Activated naive CD8-positive, alpha-beta T cell treated with anti-CD3 and anti-CD28 coated beads, Interleukin-2, amount 50 U/mL, for 24 hours (primary cell): ENCODE measurements around the gene TIMM13.
"Not testable (repeated sequence)": the region's sequence is repeated elsewhere in the genome, so short reads cannot be mapped to it uniquely, and the experiment has no call there.

Experiments
- ATAC-seq: fragments of 150-1000 bp; cut with Tn5 transposase; one replicate; pipeline ENCODE4 v1.10.0; 2021
- DNase-seq: peaks from one replicate; pipeline ENCODE4 v3.0.0; 2021
- H3K27ac Mint-ChIP-seq: one replicate; pipeline ENCODE4 v1.8.0; 2021; ENCODE audit warnings: mild to moderate bottlenecking, mixed read lengths
- H3K27me3 Mint-ChIP-seq: one replicate; pipeline ENCODE4 v1.8.0; 2021; ENCODE audit warnings: mixed read lengths
- H3K36me3 Mint-ChIP-seq: one replicate; pipeline ENCODE4 v1.8.0; 2021; ENCODE audit warnings: low read depth, mixed read lengths
- H3K4me1 Mint-ChIP-seq: one replicate; pipeline ENCODE4 v1.8.0; 2021; ENCODE audit warnings: mixed read lengths
- H3K4me3 Mint-ChIP-seq: one replicate; pipeline ENCODE4 v1.8.0; 2021; ENCODE audit warnings: mild to moderate bottlenecking, moderate library complexity, mixed read lengths
- H3K9me3 Mint-ChIP-seq: one replicate; pipeline ENCODE4 v1.8.0; 2021; ENCODE audit warnings: mixed read lengths

TIMM13 gene

DNA sequence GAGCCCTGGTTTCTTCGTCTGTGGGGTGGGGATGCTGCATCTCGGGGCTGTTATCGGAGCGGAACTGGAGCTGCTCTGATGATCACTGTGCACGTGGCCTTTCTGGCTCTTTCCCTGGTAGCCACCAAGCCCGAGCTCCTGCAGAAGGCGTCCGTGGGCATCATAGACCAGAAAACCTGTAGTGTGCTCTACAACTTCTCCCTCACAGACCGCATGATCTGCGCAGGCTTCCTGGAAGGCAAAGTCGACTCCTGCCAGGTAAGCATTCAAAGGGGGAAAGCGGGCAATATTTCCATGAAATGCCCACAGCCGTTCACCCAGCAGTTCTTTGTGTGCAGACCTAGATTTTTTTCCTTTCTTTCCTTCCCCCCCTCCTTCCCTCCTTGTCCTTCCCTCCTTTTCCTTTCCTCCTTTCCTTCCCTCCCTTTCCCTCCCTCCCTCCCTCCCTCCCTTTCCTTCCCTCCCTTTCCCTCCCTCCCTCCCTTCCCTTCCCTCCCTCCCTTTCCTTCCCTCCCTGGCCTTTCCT is 9.4 kb downstream of the TIMM13 start:
- Mint-ChIP-seq H3K4me1 (no peaks in the 10 kb centered on the region), H3K9me3 (no peaks in the 10 kb centered on the region), H3K4me3 (no peak overlapping the region), H3K27ac (no peak overlapping the region), H3K27me3 (no peaks in the 10 kb centered on the region), H3K36me3 (peaks cover 4% of the 10 kb centered on the region)
- no peak for DNase-seq
- ATAC-seq, result no peak

GRCh38 chr19:2417436-2417835 is 9.9 kb downstream of the TIMM13 start:
- H3K9me3 Mint-ChIP-seq, H3K36me3 Mint-ChIP-seq, H3K4me1 Mint-ChIP-seq, H3K27ac Mint-ChIP-seq, ATAC-seq, DNase-seq, H3K27me3 Mint-ChIP-seq, H3K4me3 Mint-ChIP-seq: not testable (repeated sequence)

DNA sequence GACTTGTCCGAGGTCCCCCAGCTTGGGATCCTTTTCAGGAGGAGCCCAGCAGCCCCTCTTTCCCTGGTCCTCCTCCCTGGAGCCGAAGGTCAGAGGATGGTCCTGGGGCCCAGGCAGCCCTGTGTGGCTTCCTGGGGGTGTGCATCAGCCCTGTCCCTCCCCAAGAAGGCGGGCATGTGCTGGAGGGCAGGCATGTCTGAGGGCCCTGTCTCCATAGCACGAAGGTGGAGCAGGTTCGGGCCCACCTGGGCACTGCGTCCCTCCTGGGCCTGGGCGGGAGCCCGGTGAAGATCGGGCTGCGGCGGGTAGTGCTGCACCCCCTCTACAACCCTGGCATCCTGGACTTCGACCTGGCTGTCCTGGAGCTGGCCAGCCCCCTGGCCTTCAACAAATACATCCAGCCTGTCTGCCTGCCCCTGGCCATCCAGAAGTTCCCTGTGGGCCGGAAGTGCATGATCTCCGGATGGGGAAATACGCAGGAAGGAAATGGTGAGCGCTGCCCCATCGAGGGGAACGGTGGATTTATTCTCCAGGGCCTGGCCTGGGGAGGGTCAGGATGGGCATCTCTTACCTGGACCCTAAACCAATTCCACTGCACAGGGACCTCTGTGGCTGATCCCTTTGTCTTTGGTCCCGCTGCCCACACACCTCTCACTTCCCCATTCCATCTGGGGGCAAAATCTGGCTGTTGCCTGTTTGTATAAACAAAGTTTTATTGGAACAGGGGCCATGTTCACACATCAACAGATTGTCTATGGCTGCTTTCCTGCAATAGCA is 10.9 kb downstream of the TIMM13 start:
- Mint-ChIP-seq H3K36me3 (peaks cover 4% of the 10 kb centered on the region), H3K9me3 (no peaks in the 10 kb centered on the region), H3K4me3 (no peak overlapping the region)

DNA sequence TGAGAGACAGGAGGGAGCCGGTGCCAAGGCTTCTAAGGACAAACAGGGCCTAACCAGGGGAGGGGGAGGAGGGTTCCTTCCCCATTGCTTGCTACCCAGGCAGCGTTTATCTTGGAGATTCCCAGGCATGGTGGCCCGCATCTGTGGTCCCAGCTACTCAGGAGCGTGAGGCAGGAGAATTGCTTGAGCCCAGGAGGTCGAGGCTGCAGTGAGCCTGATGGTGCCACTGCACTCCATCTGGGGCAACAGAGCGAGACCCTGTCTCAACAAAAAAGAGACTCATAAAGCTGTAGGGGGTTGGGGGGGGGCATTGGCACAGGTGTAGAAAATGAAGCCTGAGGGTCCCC is 11.4 kb downstream of the TIMM13 start:
- peaks cover 4% of the 10 kb centered on the region for H3K36me3 Mint-ChIP-seq
- no peaks in the 10 kb centered on the region for H3K4me1 Mint-ChIP-seq
- H3K27me3 Mint-ChIP-seq, result no peaks in the 10 kb centered on the region
- H3K4me3 Mint-ChIP-seq, result no peak overlapping the region
- no peak overlapping the region for H3K27ac Mint-ChIP-seq
- DNase-seq (no peak), ATAC-seq (no peak)
- H3K9me3 Mint-ChIP-seq, result no peaks in the 10 kb centered on the region

More for the DNA sequence above, 10.9 kb downstream of the TIMM13 start:
- Mint-ChIP-seq H3K4me1 (no peaks in the 10 kb centered on the region), H3K27ac (no peak overlapping the region), H3K27me3 (no peaks in the 10 kb centered on the region)
- DNase-seq (no peak), ATAC-seq (no peak)

- peaks cover 2% of the 10 kb centered on the region for H3K27me3 Mint-ChIP-seq
- no peaks in the 10 kb centered on the region for H3K4me1 Mint-ChIP-seq
- no peak overlapping the region for H3K27ac Mint-ChIP-seq
- H3K9me3 Mint-ChIP-seq, result no peaks in the 10 kb centered on the region
- no peak overlapping the region for H3K4me3 Mint-ChIP-seq
- DNase-seq (no peak), ATAC-seq (no peak)
- H3K36me3 Mint-ChIP-seq, result peaks cover 4% of the 10 kb centered on the region
These were observed 12.0 kb downstream of the TIMM13 start for GRCh38 chr19:2415281-2415972.

- no peaks in the 10 kb centered on the region for H3K9me3 Mint-ChIP-seq
- DNase-seq, result no peak
- no peak for ATAC-seq
- no peak overlapping the region for H3K4me3 Mint-ChIP-seq
- peaks cover 4% of the 10 kb centered on the region for H3K36me3 Mint-ChIP-seq
- H3K4me1 Mint-ChIP-seq, result no peaks in the 10 kb centered on the region
- H3K27me3 Mint-ChIP-seq, result peaks cover 2% of the 10 kb centered on the region
- H3K27ac Mint-ChIP-seq, result no peak overlapping the region
These were observed 13.8 kb downstream of the TIMM13 start for GRCh38 chr19:2413629-2414028.

DNA sequence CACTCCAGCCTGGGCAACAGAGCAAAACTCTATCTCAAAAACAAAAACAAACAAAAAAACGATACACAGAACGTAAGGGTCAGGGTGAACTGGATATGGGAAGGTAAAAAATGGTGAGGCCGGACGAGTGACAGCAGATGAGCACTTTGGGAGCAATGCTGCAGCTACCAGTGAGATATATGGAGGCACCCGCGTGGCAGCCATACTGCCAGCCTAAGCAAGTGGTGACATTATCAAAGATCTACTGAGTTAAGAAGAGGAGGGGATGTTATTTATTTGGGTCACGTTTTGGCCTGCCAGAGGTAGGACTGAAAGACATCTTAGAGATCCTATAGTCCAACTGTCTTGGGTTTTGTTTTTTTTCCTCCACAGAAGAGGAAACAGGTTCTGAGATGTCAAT is 14.2 kb downstream of the TIMM13 start:
- no peaks in the 10 kb centered on the region for H3K9me3 Mint-ChIP-seq
- peaks cover 4% of the 10 kb centered on the region for H3K36me3 Mint-ChIP-seq
- H3K4me3 Mint-ChIP-seq, result no peak overlapping the region
- no peak for DNase-seq
- no peak overlapping the region for H3K27ac Mint-ChIP-seq
- ATAC-seq, result no peak
- H3K27me3 Mint-ChIP-seq, result peaks cover 2% of the 10 kb centered on the region
- no peaks in the 10 kb centered on the region for H3K4me1 Mint-ChIP-seq

- ATAC-seq, result no peak
- Mint-ChIP-seq H3K4me1 (no peaks in the 10 kb centered on the region), H3K9me3 (no peaks in the 10 kb centered on the region), H3K36me3 (no peaks in the 10 kb centered on the region), H3K4me3 (no peak overlapping the region), H3K27me3 (peaks cover 2% of the 10 kb centered on the region), H3K27ac (no peak overlapping the region)
- DNase-seq, result no peak
These were observed 14.9 kb downstream of the TIMM13 start for GRCh38 chr19:2412449-2412848.

DNA sequence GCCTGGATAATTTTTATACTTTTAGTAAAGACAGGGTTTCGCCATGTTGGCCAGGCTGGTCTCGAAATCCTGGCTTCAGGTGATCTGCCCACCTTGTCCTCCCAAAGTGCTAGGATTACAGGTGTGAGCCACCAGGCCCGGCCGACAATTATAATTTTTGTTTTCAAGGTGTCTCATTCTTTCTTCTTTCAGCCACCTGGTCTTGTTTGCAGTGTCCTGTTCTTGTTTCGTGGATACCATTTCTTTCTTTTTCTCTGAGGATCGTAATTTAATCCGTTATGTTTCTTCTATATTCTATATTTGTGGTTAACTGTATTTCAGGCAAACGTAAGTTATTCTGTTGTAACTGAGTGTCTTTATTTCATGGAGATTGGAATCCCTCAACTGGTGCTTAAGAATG is 15.7 kb downstream of the TIMM13 start:
- H3K36me3 Mint-ChIP-seq, result no peaks in the 10 kb centered on the region
- no peak overlapping the region for H3K27ac Mint-ChIP-seq
- no peaks in the 10 kb centered on the region for H3K4me1 Mint-ChIP-seq
- no peak for DNase-seq
- no peak overlapping the region for H3K4me3 Mint-ChIP-seq
- peaks cover 2% of the 10 kb centered on the region for H3K27me3 Mint-ChIP-seq
- ATAC-seq, result no peak
- no peaks in the 10 kb centered on the region for H3K9me3 Mint-ChIP-seq

DNA sequence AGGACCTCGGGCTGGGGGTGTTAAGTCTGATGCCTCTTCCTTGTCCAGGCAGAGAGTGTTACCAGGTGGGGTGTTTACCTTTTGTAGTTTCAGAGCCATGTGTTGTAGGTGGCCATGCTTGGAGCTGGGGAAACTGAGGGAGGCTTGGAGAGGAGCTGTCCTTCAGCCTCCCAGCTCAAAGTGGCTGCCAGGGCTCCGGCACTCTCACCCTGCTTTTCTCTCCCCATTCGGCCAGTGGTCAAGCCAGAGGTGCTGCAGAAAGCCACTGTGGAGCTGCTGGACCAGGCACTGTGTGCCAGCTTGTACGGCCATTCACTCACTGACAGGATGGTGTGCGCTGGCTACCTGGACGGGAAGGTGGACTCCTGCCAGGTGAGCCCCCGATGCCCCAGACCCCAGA is 17.4 kb downstream of the TIMM13 start:
- Mint-ChIP-seq H3K27me3 (peaks cover 2% of the 10 kb centered on the region), H3K27ac (no peak overlapping the region), H3K9me3 (no peaks in the 10 kb centered on the region), H3K36me3 (no peaks in the 10 kb centered on the region), H3K4me1 (no peaks in the 10 kb centered on the region), H3K4me3 (no peak overlapping the region)
- DNase-seq (no peak), ATAC-seq (no peak)

GRCh38 chr19:2409352-2409912 is 18.0 kb downstream of the TIMM13 start:
- H3K4me1 Mint-ChIP-seq, result no peaks in the 10 kb centered on the region
- H3K9me3 Mint-ChIP-seq, result no peaks in the 10 kb centered on the region
- H3K27ac Mint-ChIP-seq, result no peak overlapping the region
- ATAC-seq (no peak), DNase-seq (no peak)
- H3K36me3 Mint-ChIP-seq, result no peaks in the 10 kb centered on the region
- no peak overlapping the region for H3K4me3 Mint-ChIP-seq
- H3K27me3 Mint-ChIP-seq, result peaks cover 2% of the 10 kb centered on the region

DNA sequence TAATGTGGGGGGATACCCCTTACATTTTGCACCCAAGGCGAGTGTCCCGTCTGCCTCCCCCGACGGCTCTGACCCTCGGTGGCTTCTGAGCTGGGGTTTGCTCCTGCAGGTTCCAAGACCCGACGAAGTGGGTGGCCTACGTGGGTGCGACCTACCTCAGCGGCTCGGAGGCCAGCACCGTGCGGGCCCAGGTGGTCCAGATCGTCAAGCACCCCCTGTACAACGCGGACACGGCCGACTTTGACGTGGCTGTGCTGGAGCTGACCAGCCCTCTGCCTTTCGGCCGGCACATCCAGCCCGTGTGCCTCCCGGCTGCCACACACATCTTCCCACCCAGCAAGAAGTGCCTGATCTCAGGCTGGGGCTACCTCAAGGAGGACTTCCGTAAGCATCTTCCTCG is 19.1 kb downstream of the TIMM13 start:
- Mint-ChIP-seq H3K4me1 (no peaks in the 10 kb centered on the region), H3K27me3 (peaks cover 2% of the 10 kb centered on the region), H3K36me3 (no peaks in the 10 kb centered on the region), H3K9me3 (no peaks in the 10 kb centered on the region), H3K4me3 (no peak overlapping the region), H3K27ac (no peak overlapping the region)
- ATAC-seq (no peak), DNase-seq (no peak)

DNA sequence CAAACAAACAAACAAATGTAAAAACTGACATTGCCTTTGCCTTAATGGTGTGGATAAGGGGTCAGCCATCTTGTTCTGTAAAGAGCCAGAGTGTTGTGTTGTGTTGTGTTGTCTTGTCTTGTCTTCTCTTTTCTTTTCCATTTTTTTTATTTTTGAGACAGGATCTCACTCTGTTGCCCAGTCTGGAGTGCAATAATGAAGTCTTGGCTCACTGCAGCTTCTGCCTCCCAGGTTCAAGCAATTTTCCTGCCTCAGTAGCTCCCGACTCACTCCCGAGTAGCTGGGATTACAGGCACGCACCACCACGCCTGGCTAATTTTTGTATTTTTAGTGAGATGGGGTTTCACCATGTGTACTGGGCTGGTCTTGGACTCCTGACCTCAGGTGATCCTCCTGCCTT is 27.8 kb downstream of the TIMM13 start:
- ATAC-seq (no peak), DNase-seq (no peak)
- Mint-ChIP-seq H3K9me3 (no peaks in the 10 kb centered on the region), H3K27ac (no peak overlapping the region), H3K4me3 (no peak overlapping the region), H3K4me1 (no peaks in the 10 kb centered on the region), H3K36me3 (no peaks in the 10 kb centered on the region), H3K27me3 (no peaks in the 10 kb centered on the region)

DNA sequence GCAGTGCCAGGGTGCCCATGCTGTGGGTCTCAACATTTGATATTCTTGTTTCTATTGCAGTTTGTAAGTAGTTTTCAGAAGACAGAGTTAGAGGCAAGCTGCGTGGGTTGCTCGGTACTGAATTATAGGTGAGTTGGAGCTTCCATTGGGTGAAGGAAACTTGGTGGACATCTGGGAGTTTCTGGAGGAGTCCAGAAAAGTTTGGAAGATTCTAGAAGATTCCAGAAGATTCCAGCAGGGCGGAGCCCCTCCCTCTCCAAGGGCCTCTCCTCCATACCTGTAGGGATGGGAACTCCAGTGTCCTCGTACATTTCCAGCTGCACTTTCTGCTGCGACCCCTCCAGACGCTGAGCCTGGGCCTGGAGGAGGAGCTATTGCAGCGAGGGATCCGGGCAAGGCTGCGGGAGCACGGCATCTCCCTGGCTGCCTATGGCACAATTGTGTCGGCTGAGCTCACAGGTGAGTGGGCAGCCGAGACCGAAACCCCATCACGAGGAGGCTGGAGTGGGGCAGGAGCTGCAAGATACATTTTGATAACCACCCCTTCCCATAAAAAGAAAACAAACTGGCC is 28.6 kb downstream of the TIMM13 start:
- no peak overlapping the region for H3K4me3 Mint-ChIP-seq
- H3K36me3 Mint-ChIP-seq, result no peaks in the 10 kb centered on the region
- DNase-seq (no peak), ATAC-seq (no peak)
- H3K27ac Mint-ChIP-seq, result no peak overlapping the region
- H3K9me3 Mint-ChIP-seq, result no peaks in the 10 kb centered on the region
- no peaks in the 10 kb centered on the region for H3K27me3 Mint-ChIP-seq
- peaks cover 2% of the 10 kb centered on the region for H3K4me1 Mint-ChIP-seq

DNA sequence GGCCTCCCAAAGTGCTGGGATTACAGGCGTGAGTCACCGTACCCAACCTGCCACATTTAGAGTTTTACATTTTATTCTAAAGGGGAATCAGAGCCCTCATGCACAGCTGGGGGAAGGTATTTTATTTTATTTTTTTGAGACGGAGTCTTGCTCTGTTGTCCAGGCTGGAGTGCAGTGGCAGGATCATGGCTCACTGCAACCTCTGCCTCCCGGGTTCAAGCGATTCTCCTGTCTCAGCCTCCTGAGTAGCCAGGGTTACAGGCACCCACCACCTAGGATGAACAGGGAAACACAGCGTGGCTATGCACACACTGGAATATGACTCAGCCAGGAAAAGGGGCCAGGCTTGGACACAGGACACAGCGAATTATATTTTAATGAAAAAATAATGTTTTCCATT is 30.2 kb downstream of the TIMM13 start:
- not testable (repeated sequence) for H3K9me3 Mint-ChIP-seq, H3K36me3 Mint-ChIP-seq, H3K27me3 Mint-ChIP-seq, ATAC-seq, DNase-seq, H3K27ac Mint-ChIP-seq, H3K4me1 Mint-ChIP-seq, H3K4me3 Mint-ChIP-seq
